Renal pelvis (tissue), 12 donors: ENCODE measurements around the gene ASPSCR1. TPM values are rescaled to one million over a fixed set of nuclear protein-coding genes. Genes with fewer than 3 reads are reported as not detected.

Experiments
- DNase-seq: peaks from one replicate; pipeline ENCODE4 v3.0.0-alpha.2; 2013
- long read RNA-seq, 16 experiments: transcript quantifications; one replicate each; lab custom pipeline, GENCODE V29; 2026
- polyA plus RNA-seq, 3 donors: library from polyadenylated mRNA; unstranded; fragments of 120-200 nt; gene quantifications; one replicate each; pipeline ENCODE4 v1.2.1, GENCODE V29; 2013; ENCODE audit not compliant: insufficient read length in 3 of 3

ASPSCR1 gene, protein sequence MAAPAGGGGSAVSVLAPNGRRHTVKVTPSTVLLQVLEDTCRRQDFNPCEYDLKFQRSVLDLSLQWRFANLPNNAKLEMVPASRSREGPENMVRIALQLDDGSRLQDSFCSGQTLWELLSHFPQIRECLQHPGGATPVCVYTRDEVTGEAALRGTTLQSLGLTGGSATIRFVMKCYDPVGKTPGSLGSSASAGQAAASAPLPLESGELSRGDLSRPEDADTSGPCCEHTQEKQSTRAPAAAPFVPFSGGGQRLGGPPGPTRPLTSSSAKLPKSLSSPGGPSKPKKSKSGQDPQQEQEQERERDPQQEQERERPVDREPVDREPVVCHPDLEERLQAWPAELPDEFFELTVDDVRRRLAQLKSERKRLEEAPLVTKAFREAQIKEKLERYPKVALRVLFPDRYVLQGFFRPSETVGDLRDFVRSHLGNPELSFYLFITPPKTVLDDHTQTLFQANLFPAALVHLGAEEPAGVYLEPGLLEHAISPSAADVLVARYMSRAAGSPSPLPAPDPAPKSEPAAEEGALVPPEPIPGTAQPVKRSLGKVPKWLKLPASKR
- polyA plus RNA-seq, result 10 to 100 TPM; 37.2 to 40.1 (median 37.4) TPM
- long read RNA-seq, donor 1, transcript ASPSCR1-202 (16 exons, 1,843 nt), result major isoform, 9 of 11 reads
- long read RNA-seq, donor 1, partial matches to known transcripts, result 0 of 11 reads
- long read RNA-seq, donor 1, other reads (novel, unspliced or antisense), result 0 of 11 reads
- long read RNA-seq, donor 2, full-length matches to known transcripts, result 12 of 12 reads
- long read RNA-seq, donor 2, partial matches to known transcripts, result 0 of 12 reads
- long read RNA-seq, donor 2, other reads (novel, unspliced or antisense), result 0 of 12 reads
- long read RNA-seq, donor 3, partial matches to known transcripts, result 6 of 74 reads
- long read RNA-seq, donor 3, other reads (novel, unspliced or antisense), result 60 of 74 reads
- long read RNA-seq, donor 4, partial matches to known transcripts, result 0 of 6 reads
- long read RNA-seq, donor 4, other reads (novel, unspliced or antisense), result 0 of 6 reads
- long read RNA-seq, donor 5, partial matches to known transcripts, result 0 of 4 reads
- long read RNA-seq, donor 5, other reads (novel, unspliced or antisense), result 0 of 4 reads
- long read RNA-seq, donor 6, transcript ASPSCR1-217 (2 exons, 3,976 nt), result minor isoform, 5 of 14 reads
- long read RNA-seq, donor 6, transcript ASPSCR1-202 (16 exons, 1,843 nt), result major isoform, 9 of 14 reads
- long read RNA-seq, donor 6, partial matches to known transcripts, result 0 of 14 reads
- long read RNA-seq, donor 6, other reads (novel, unspliced or antisense), result 0 of 14 reads
- long read RNA-seq, donor 7, full-length matches to known transcripts, result 13 of 23 reads
- long read RNA-seq, donor 7, partial matches to known transcripts, result 10 of 23 reads
- long read RNA-seq, donor 7, other reads (novel, unspliced or antisense), result 0 of 23 reads
- long read RNA-seq, donor 8, partial matches to known transcripts, result 0 of 5 reads
- long read RNA-seq, donor 8, other reads (novel, unspliced or antisense), result 0 of 5 reads
- long read RNA-seq, donor 9, full-length matches to known transcripts, result 18 of 18 reads
- long read RNA-seq, donor 9, partial matches to known transcripts, result 0 of 18 reads
- long read RNA-seq, donor 9, other reads (novel, unspliced or antisense), result 0 of 18 reads
- long read RNA-seq, donor 10, full-length matches to known transcripts, result 10 of 10 reads
- long read RNA-seq, donor 10, partial matches to known transcripts, result 0 of 10 reads
- long read RNA-seq, donor 10, other reads (novel, unspliced or antisense), result 0 of 10 reads
- long read RNA-seq, donor 11, full-length matches to known transcripts, result 12 of 12 reads
- long read RNA-seq, donor 11, partial matches to known transcripts, result 0 of 12 reads
- long read RNA-seq, donor 11, other reads (novel, unspliced or antisense), result 0 of 12 reads
- long read RNA-seq, donor 12, transcript ASPSCR1-217 (2 exons, 3,976 nt), result major isoform, 6 of 12 reads
- long read RNA-seq, donor 12, transcript ASPSCR1-202 (16 exons, 1,843 nt), result major isoform, 6 of 12 reads
- long read RNA-seq, donor 12, partial matches to known transcripts, result 0 of 12 reads
- long read RNA-seq, donor 12, other reads (novel, unspliced or antisense), result 0 of 12 reads
- long read RNA-seq, donor 13, partial matches to known transcripts, result 0 of 7 reads
- long read RNA-seq, donor 13, other reads (novel, unspliced or antisense), result 0 of 7 reads
- long read RNA-seq, donor 14, result 0 reads
- long read RNA-seq, donor 15, result 0 reads
- long read RNA-seq, donor 16, transcript ASPSCR1-202 (16 exons, 1,843 nt), result major isoform, 8 of 11 reads
- long read RNA-seq, donor 16, partial matches to known transcripts, result 0 of 11 reads
- long read RNA-seq, donor 16, other reads (novel, unspliced or antisense), result 0 of 11 reads

DNA sequence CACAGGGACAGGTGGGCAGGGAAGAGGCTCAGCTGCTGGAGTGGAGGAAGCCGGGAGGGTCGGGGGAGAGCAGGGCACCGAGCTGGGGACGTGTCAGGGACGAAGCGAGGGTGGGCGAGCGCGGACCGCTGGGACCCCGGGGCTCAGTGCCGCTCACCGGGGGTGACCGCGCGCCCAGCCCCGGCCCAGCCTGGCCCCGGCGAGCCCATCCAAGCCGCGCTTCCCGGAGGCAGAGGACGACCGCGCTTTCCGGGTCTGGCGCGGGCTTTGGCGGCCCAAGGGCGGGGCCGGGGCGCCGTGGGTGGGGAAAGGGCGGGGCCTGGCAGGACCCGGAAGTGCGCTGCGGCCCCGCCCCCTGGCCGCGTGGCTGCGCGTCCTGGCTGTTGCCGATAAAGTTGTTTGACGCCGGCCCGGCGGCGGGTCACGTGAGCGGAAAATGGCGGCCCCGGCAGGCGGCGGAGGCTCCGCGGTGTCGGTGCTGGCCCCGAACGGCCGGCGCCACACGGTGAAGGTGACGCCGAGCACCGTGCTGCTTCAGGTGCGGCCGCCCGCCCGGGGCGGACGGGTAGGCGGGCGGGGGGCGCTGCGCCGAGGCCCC is at the start of gene ASPSCR1:
Gene ASPSCR1 (plus strand): TSS at position 419 of the 598 bp plus-strand sequence. CDS start 18 bp downstream, at position 437.
- peak; percentile 89 for DNase-seq

DNA sequence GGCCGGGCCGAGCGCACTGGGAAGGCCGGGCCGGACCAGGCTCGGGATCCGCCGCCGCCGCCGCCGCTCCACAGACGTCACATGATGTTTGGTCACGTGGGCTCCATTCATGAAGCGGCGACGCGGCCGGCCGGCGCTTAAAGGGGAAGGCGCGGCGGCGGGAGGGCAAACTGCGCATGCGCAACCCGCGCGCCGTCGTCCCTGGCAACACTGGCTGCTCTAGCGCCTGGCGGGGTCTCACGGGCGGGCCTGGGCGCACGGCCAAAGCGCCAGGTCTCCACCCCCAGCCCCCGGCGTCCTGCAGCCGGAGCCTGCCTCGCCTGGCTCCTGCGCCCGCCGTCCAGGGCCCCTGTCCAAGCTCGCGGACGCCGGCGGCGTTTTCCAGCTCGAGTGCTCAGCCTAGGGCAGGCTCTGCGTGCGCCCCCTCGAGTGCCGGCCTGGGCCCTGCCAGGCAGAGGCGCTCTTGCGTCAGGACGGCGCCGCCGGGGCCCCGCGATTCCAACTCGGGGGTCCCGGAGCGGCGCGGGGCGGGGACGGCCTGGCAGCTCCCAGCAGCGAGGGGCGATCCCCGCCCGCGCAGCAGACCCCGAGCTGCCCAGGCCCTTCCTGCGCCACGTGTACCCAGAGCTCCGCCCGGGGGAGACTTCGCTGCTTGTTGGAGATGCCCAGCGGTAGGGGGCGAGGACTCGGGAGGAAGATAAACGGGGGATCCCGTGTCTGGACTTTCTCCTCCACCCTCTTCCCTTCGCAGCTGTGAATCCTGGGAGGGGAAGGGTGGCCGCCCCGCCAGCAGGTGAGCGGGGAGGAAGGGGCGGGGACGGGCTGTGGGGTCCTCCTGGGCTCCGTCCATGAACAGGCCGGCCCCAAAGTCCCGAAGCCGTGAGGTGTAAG is 49.5 kb upstream of the ASPSCR1 start, which contains the start of gene MAFG:
Gene MAFG (minus strand): TSS at position 83 of the 891 bp plus-strand sequence. CDS start 4,550 bp downstream, outside the sequence.
- DNase-seq, result peak; percentile 96

DNA sequence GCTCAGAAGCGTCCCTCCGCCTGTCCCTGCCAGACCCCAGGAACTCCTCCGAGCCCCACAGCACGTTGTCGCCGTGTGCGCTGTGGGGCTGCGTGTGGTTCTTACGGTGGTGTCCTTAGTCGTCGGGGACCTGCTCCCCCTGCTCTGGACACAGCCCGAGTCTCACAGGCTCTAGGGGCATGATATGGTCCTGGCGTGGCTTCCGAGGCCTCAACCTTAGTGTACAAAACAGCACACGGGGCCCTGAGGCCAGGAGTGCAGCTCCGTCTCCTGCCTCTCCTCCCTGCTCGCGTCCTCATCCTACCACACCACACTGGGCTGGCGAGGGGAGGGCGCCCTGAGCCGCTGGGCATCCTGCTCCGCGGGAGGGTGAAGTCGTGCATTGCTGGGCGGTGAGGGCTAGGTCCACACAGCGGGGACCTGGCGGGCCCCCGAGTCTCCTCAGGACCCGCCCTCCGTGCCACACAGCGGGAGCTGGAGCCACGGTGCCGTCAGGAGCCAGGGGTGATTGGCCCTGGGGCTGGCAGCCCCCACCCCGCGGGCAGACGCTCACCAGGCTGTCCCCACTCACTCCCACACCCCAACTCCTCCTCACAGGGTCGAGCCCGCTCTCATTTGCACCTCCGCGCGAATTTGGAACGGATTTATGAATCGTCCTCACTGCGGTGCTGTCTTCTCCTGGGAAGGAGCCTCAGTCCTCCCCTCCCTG is 48.7 kb upstream of the ASPSCR1 start:
- no peak for DNase-seq

DNA sequence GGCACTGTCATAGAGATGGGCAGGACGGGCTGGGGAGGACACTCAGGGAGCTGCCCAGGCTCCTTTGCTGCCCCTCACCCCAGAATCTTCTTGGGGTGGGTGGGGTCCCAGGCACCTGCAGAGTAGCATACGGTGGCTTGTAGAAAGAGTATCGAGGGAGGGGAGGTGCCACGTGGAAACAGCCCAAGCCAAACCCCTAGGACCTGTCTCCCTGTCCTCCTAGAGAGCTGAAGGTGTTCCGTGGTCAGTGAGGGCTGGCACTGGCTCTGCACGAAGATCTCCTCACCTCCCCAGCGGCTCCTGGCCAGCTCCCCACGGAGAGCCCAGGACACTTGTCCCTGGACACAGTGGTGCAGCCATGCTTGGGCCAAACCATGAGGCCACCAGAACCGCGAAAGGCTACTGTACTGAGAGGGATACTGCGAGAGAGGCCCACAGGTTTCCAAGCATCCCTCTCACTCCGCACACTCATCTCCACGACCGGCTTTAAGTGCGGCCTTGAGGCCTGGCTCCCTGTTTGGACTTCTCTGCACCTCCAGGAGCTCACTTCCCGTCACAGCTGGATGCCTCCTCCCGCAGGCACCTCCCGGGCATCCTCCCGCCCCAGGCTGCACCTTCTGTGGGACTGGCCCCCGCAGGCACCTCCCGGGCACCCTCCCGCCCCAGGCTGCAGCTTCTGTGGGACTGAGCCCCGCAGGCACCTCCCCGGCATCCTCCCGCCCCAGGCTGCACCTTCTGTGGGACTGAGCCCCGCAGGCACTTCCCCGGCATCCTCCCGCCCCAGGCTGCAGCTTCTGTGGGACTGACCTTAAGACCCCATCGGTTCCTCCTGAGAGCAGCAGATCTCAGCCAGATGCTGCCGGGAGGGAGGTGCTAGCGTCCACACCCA is 47.9 kb upstream of the ASPSCR1 start:
- no peak for DNase-seq

DNA sequence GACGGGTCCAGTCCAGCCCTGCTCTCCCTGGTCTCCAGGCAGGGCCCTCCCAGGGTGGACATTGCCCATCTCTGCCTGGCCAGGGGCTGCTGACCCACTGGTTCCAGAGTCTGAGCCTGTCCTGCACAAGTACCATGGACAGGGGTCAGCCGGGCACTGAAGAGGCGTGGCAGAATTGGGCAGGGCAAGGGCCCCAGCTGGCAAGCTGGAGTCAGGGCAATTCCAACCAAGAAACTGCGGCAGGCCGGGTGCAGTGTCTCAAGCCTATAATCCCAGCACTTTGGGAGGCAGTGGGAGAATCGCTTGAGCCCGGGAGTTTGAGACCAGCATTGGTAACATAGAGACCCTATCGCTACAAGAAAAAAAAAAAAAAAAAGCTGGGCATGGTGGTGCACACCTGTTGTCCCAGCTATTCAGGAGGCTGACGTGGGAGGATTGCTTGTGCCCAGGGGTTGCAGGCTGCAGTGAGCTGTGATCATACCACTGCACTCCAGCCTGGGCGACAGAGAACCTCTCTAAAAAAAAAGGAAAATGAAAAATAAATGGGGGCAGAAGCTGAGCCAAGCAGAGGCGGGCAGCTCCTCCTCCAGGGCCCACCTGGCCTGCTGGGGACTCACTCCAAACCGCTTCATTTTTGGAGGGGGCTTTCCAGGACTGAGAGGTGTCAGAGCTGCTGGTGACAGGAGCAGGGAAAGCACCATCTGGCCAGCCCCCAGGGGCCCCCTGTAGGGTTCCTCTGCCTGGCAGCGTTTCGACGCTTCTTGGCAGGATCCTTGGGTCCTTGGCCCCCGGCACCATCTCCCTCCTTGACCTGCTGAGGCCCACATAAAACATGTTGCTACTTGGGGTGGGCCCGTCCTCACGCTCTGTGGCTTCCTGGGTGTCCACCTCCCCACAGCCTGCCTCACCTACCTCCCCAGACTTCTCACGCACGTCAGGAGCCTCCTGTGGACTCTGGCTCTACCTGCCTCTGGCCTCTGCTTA is 47.0 kb upstream of the ASPSCR1 start:
- DNase-seq, result no peak

DNA sequence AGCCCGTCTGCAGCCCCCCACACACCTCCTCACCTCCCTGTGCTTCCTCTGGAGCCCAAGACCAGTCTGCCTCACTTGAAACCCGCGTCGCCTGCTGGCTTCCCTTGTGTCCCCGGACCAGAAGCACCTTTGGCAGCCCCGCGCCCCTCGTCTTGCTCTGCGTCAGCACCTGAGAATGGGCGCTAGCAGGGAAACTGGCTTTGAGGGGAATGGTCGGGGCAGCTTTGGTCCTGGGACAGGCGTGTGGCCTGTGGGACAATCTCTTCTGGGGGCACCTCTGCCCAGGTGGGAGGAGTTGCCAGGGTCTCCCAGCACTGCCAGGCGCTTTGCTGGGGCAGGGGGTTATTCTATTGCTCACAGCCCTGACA is 46.3 kb upstream of the ASPSCR1 start:
- DNase-seq, result no peak

DNA sequence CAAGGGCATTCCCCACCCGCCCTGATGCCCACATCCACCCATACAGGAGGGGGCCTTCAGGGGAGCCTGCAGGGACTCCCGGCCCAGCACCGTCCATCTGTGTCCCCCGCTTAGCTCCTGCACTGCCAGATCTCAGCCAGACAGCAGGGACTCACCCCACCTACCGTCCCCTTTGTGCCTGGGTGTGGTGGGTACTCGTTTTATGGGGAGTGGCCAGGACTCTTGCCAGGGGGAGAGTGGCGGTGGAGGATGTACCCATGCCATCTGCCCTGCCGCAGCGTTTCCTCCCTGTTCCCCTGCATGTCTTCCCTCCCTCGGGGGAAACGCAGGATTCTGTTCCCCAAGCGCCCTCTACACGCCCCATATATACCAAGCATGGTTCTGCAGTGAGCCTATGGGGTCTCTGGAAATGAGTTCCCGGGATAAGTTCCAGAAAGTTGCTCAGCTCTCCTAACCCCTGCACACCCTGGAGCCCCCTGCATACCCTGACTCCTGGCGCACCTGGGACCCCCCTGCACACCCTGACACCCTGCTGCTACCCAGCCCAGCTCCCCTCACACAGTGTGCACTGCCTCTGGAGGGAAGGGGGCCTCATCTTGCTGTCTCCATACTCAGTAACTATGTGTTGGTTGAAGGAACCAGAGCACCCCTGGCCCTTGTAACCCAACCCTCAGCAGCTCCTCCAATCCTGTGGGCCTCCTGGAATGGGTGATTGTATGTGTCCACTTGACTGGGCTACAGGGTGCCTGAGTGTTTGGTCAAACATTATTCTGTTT is 45.7 kb upstream of the ASPSCR1 start:
- no peak for DNase-seq

DNA sequence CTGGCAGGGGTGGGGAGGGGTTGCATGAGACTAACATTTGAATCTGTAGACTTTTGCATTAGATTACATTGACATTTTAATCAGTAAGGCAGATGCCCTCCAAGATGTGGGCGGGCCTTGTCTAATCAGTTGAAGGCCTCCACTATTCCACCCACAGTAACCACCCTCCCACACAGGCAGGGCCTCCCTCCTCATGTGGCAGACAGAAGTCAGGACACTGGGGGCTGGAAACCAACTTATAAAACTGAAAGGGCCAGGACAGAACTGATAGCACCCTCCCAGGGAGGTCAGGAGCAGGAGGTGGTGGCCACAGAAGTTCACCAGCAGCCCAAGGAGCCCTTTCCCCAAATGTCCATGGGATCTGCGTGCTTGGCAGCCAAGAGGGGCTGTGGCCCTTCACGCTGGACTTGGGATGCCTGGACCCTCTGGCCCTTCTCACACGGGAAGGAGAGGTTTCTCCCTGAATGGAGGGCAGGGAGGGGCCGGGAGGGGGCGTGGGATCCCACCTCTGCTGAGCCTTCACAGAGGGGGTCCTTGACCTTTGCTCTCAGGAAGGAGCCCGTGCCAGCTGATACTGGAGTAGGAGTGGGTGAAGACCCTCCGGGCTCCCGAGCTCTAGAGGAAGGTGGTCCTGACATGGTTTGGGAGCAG is 45.0 kb upstream of the ASPSCR1 start:
- DNase-seq, result no peak

DNA sequence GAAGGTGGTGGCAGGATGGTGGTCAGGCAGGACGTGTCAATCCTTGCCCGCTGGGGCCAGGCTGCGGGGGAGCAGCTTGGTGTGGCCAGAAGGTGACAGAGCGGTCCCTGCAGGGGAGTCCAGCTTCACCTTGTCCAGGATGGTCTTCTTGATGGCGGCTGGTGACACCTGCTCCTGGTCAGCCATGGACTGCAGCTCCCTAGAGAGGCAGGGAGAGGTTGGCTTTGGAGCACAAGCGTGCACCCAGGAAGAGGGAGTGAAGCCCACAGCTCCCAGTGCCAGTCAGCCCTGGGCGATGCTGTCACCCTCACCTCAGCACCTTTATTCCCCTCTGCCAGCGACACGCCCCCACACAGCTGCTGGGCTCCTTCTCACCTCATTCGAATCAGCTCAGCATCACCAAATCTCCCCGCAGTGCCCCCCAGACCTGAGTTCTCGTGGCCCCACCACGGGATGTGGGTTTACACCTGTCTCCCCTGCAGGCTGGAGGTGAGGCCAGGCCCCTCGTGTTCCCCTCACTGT is 44.2 kb upstream of the ASPSCR1 start:
- no peak for DNase-seq

DNA sequence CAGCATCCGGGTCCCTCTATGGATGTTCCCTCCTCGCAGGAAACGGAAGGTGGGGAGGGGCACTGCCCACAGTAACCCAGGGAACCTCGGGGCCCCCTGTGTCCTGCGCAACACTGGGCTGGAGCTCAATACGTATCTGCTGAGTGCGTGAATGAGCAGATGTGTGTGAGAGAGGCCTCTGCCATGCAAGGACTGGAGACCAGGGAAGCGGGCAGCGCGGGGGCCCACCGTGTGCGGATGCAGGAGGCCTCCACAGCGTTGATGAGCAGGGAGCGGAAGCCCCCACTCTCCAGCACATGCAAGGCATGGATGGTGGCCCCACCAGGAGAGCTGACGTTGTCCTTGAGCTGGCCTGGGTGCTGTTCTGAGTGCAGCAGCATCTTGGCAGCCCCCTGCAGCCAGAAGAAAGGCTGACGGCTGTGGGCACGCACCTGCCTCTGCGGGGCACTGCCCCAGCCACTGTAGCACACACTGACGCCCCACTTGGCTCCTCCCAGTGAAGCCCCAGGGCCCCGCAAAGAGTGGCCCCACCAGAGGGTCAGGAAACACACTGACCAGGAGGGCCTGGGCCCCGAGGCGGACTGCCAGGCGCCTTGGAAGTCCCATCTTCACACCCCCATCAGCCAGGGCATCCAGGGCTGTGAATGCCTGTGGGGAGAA is 43.2 kb upstream of the ASPSCR1 start:
- no peak for DNase-seq

DNA sequence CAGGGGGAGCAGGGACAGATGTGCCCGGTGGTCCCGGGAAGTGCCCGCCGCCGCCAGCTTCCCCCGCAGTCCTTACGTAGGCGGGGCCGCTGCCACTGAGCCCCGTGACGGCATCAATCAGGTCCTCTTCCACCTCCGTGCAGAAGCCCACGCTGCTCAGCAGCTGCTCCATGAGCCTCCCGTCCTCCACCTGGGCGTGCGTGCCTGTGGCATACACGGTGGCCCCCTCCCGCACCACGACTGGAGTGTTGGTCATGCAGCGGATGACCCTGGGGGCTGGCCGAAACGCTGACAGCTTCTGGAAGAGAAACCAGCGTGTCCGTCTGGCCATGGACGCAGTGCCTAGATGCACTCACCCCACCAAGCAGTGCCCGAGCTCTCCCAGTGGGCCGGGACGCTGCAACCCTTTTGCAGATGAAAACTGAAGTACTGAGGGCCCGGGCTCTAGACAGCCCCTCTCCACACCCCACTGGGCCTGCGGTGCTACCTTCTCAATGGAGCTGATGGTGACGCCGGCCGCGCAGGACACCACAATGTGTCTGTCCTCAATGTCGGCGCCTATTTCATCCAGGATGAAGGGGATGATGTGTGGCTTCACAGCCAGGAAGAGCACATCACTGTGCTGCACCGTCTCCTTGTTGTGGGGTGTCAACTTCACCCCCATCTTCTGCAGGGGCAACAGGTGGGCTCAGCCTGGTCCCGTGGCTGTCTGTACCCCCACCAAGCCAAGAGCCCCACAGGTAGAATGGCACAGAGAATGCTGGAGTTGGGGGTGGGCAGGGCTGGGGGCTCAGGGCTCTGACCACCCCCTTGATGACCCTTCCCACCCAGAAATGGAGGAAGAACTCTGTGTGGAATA is 42.4 kb upstream of the ASPSCR1 start:
- no peak for DNase-seq

DNA sequence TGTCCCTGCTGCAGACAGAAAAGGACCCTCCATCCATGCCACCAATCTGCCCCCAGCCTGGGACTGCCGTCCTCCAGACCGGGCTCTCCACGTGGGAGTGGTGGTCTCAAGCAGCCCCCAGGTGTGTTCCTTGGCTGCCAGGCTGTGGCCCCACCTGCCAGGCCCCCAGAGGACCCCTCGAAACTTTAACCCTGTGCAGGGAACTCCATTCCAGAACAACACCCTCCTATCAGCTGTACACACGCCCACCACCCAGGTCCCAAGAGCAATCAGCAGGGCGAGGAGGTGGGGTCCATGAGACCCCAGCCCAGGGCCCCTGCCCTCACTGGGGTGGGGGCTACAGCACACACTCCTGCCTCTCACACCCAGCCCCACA is 41.7 kb upstream of the ASPSCR1 start:
- no peak for DNase-seq
